Measurements from ENCODE around the gene LANCL2. TPM values are rescaled to one million over a fixed set of nuclear protein-coding genes. Genes with fewer than 3 reads are reported as not detected.

Gene LANCL2
- total RNA-seq, 3 donors from 2014 or later (not counting 1 experiment from before 2014, with no cell fraction given) = 7.2 to 9.4 (median 8.3) TPM

DNA sequence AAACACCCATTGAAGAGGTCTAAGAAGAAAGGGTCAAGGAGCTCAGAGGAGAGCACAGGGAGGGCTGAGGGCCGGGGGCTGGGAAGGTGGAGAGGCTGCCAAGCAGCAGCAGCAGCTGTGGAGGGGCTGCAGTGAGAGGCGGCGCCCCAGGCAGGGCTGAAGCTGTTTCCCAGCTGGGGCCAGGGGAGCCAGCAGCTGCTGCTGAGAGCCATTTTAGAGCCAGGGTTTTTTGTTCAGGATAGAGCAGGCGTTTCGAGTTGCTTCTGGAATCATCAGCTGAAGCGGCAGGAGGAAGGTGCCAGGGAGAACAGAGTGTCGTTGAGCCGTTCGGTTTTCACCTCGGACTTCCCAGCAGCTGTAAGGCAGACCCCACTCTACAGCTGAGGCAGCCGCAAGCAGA lies 62.7 kb downstream of the LANCL2 start:
- Histone ChIP-seq H3K27ac (ENCODE audit: low read length) (no peak overlapping the region), H3K36me3 (ENCODE audit: control insufficient read depth, insufficient read depth, low read length) (peaks cover 3% of the 10 kb centered on the region), H3K9me3 (ENCODE audit: control insufficient read depth, insufficient read depth, low read length) (no peaks in the 10 kb centered on the region), H3K27me3 (ENCODE audit: control insufficient read depth, insufficient read depth, low read length) (no peaks in the 10 kb centered on the region), H3K4me3 (ENCODE audit: low read length) (no peak overlapping the region), H3K4me1 (ENCODE audit: control insufficient read depth, insufficient read depth, low read length) (peaks cover 4% of the 10 kb centered on the region)
- DNase-seq (no peak), ATAC-seq (no peak)
- no peaks in the 10 kb centered on the region for H3K27me3 Mint-ChIP-seq (ENCODE audit: low read depth in 2 of 2)
- no peaks in the 10 kb centered on the region for H3K9me3 Mint-ChIP-seq
- no peak overlapping the region for H3K27ac Mint-ChIP-seq
- peaks cover 10% of the 10 kb centered on the region for H3K36me3 Mint-ChIP-seq
- intact Hi-C loops (cut with micrococcal nuclease) = no loop called here
- H3K4me3 Mint-ChIP-seq = no peak overlapping the region
- H3K4me1 Mint-ChIP-seq = peaks cover 4 to 6% of the 10 kb centered on the region in 2 donors
- TF ChIP-seq CTCF (IDR thresholded peaks at IDR 0.05) = no peak
- WGBS (ENCODE audit: insufficient coverage) = 98% methylated on average over 11 of the region's 11 CpGs

DNA sequence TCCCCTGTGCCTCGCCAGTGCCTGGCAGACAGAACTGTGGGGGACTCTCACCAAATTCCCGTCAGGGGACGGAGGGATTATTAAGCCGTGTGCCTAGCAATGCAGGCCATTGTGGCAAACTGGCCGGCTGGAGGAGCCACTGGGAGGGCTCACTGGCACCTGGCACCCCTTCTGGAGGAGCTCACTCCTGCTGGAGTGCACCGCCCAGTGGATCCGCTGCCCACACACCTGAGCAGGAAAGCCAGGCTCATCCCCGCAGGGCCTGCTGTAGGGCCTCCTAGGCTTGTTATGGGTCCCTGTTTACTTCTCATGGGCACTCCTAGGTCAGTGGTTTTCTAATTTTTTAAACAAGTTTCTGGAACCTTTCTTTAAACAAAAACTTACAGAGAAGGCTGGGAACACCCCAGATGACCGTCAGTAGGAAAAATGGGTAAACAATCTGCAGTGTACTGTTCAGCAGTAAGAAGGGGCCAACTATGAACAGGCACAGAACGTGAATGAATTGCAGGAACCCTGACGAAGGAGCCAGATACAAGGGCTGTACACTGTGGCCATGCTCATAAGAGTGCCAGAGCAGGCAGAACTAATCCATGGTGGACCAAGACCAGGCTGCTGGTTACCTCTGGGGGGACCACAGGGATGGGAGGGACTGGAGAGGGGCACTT lies 64.8 kb downstream of the LANCL2 start:
- Mint-ChIP-seq H3K4me1 (peaks cover 12 to 13% of the 10 kb centered on the region in 2 donors), H3K27me3 (ENCODE audit: low read depth in 2 of 2) (no peaks in the 10 kb centered on the region), H3K9me3 (no peaks in the 10 kb centered on the region), H3K4me3 (no peak overlapping the region), H3K27ac (no peak overlapping the region), H3K36me3 (peaks cover 10% of the 10 kb centered on the region)
- 86% methylated on average over 11 of the region's 11 CpGs for WGBS (ENCODE audit: insufficient coverage)
- ATAC-seq = no peak
- Histone ChIP-seq H3K27ac (ENCODE audit: low read length) (no peak overlapping the region), H3K36me3 (ENCODE audit: control insufficient read depth, insufficient read depth, low read length) (peaks cover 3% of the 10 kb centered on the region), H3K4me3 (ENCODE audit: low read length) (no peak overlapping the region), H3K27me3 (ENCODE audit: control insufficient read depth, insufficient read depth, low read length) (no peaks in the 10 kb centered on the region), H3K4me1 (ENCODE audit: control insufficient read depth, insufficient read depth, low read length) (peaks cover 9% of the 10 kb centered on the region), H3K9me3 (ENCODE audit: control insufficient read depth, insufficient read depth, low read length) (no peaks in the 10 kb centered on the region)
- intact Hi-C loops (cut with micrococcal nuclease) = loop anchor here (5.0 kb wide), 1 partner anchor 167 kb away; no protein-coding TSS in a partner anchor
- DNase-seq = no peak
- TF ChIP-seq CTCF (IDR thresholded peaks at IDR 0.05) = no peak

DNA sequence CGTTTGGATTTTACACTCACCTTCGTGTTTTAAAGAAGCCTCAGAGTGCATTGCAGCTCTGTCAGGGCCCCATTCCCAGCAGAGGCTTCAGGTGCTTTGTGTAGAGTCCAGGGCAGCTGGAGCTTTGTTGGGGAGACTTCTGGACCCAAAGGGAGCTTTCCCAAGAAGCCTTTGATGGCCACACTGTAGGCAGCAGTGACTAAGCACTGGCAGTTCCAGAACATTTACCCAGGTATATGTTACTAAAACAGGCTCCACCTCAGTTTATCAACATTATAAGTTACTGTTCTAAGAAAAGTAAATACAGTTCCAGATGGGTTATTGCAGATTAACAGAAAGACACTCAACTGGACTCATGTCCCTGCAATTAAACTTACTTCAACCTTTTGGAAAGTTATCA lies 66.8 kb downstream of the LANCL2 start:
- H3K4me1 ChIP-seq (ENCODE audit: control insufficient read depth, insufficient read depth, low read length) = peaks cover 9% of the 10 kb centered on the region
- no peaks in the 10 kb centered on the region for H3K9me3 Mint-ChIP-seq
- no peaks in the 10 kb centered on the region for H3K36me3 Mint-ChIP-seq
- H3K27ac ChIP-seq (ENCODE audit: low read length) = no peak overlapping the region
- no peak overlapping the region for H3K4me3 Mint-ChIP-seq
- intact Hi-C loops (cut with micrococcal nuclease) = loop anchor here (5.0 kb wide), 1 partner anchor 165 kb away; no protein-coding TSS in a partner anchor
- WGBS (ENCODE audit: insufficient coverage) = 40% methylated on average over 2 of the region's 2 CpGs
- no peaks in the 10 kb centered on the region for H3K27me3 ChIP-seq (ENCODE audit: control insufficient read depth, insufficient read depth, low read length)
- no peaks in the 10 kb centered on the region for H3K9me3 ChIP-seq (ENCODE audit: control insufficient read depth, insufficient read depth, low read length)
- H3K27me3 Mint-ChIP-seq (ENCODE audit: low read depth in 2 of 2) = no peaks in the 10 kb centered on the region
- no peak for DNase-seq
- H3K27ac Mint-ChIP-seq = no peak overlapping the region
- TF ChIP-seq CTCF (IDR thresholded peaks at IDR 0.05) = no peak
- no peak for ATAC-seq
- H3K4me3 ChIP-seq (ENCODE audit: low read length) = no peak overlapping the region
- no peaks in the 10 kb centered on the region for H3K36me3 ChIP-seq (ENCODE audit: control insufficient read depth, insufficient read depth, low read length)
- H3K4me1 Mint-ChIP-seq = peaks cover 12 to 13% of the 10 kb centered on the region in 2 donors

GRCh38 chr7:55432506-55432905 lies 67.4 kb downstream of the LANCL2 start:
- H3K36me3 Mint-ChIP-seq = no peaks in the 10 kb centered on the region
- DNase-seq = no peak
- Histone ChIP-seq H3K4me1 (ENCODE audit: control insufficient read depth, insufficient read depth, low read length) (peaks cover 9% of the 10 kb centered on the region), H3K36me3 (ENCODE audit: control insufficient read depth, insufficient read depth, low read length) (no peaks in the 10 kb centered on the region), H3K4me3 (ENCODE audit: low read length) (no peak overlapping the region), H3K27me3 (ENCODE audit: control insufficient read depth, insufficient read depth, low read length) (no peaks in the 10 kb centered on the region), H3K9me3 (ENCODE audit: control insufficient read depth, insufficient read depth, low read length) (no peaks in the 10 kb centered on the region), H3K27ac (ENCODE audit: low read length) (no peak overlapping the region)
- peak overlapping the region in 1 of 2 donors; percentile 21 for H3K27ac Mint-ChIP-seq
- H3K9me3 Mint-ChIP-seq = no peaks in the 10 kb centered on the region
- H3K27me3 Mint-ChIP-seq (ENCODE audit: low read depth in 2 of 2) = no peaks in the 10 kb centered on the region
- peak in 2 of 3 donors; percentile 29 to 35 for ATAC-seq
- WGBS (ENCODE audit: insufficient coverage) = 70% methylated on average over 3 of the region's 3 CpGs
- peaks cover 12 to 13% of the 10 kb centered on the region in 2 donors for H3K4me1 Mint-ChIP-seq
- intact Hi-C loops (cut with micrococcal nuclease) = loop anchor here (5.0 kb wide), 1 partner anchor 165 kb away; no protein-coding TSS in a partner anchor
- H3K4me3 Mint-ChIP-seq = no peak overlapping the region
- no peak for TF ChIP-seq CTCF (IDR thresholded peaks at IDR 0.05)

All from natural killer cell (primary cell).